Measurements from ENCODE around the gene TUBA8. TPM values are rescaled to one million over a fixed set of nuclear protein-coding genes. Genes with fewer than 3 reads are reported as not detected.
A peak's percentile ranks its signal among the peaks of the same experiment; 100 is the strongest.
"Not testable (repeated sequence)": the region's sequence is repeated elsewhere in the genome, so short reads cannot be mapped to it uniquely, and the experiment has no call there.

TUBA8 gene
- total RNA-seq (2014; rRNA removed; shearing (Covaris generic)), result 0.29 and 1.3 TPM in 2 replicates

DNA sequence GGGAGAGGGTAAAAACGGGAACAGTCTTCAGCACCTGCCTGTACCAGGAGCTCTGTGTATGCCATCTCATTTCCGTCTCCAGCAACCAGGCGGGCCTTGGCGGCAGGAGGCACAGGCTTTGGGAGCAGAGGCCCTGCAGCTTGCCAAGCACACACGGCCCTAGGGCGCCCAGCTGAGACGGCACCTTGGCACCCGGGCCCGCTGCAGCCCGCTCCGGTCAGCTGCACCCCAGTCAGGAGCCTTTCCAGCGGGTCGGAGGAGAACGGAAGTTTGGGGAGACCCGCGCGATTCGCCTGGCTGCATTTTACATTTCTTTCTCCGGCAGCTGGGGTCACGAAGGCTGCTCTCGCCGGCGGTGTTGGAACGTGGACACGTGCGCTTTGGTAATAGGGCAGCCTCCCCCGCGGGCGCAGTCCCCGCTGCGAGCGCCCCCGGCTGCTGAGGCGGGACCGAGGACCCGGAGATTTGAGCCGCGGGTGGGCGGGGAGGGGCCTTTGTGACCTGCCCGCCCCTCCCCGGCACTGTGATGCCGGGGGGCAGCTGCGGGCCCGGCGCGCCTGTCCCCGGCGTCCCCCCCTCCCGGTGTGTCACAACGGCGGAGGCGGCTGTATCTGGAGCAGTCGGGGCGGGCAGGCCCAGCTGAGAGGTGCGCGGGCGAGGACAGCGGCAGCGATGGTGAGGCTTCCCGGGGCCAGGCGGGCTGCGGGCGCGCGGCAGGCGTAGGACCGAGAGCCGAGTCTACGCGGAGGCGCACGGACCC lies at the start of gene TUBA8:
Gene TUBA8 (plus strand): TSS at position 616 of the 760 bp plus-strand sequence. CDS start 57 bp downstream, at position 673.
- no peak for DNase-seq (ENCODE audit: low spot score)

- DNase-seq (ENCODE audit: low spot score), result no peak
These were observed 48.2 kb upstream of the TUBA8 start for GRCh38 chr22:18062421-18062820.

- no peak for DNase-seq (ENCODE audit: low spot score)
These were observed 47.3 kb upstream of the TUBA8 start for GRCh38 chr22:18063306-18063705.

DNA sequence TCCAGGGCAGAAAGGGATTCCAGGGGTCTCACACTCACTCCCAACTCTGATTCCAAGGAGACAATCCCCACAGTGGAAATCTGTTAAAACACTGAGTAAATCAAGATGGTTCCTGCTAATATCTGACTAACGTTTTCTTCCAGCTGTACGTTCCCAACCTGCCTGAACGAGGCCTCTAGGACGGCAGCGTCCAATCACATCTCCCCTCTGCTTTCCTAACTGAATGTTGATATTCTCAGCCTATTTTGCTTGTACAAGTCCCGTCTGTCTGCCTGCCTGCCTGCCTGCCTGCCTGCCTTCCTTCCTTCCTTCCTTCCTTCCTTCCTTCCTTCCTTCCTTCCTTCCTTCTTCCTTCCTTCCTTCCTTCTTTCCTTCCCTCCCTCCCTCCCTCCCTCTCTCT lies 46.9 kb upstream of the TUBA8 start:
- not testable (repeated sequence) for DNase-seq (ENCODE audit: low spot score)

- no peak for DNase-seq (ENCODE audit: low spot score)
These were observed 46.0 kb upstream of the TUBA8 start for GRCh38 chr22:18064636-18065035.

GRCh38 chr22:18065256-18065655 lies 45.4 kb upstream of the TUBA8 start:
- no peak for DNase-seq (ENCODE audit: low spot score)

DNA sequence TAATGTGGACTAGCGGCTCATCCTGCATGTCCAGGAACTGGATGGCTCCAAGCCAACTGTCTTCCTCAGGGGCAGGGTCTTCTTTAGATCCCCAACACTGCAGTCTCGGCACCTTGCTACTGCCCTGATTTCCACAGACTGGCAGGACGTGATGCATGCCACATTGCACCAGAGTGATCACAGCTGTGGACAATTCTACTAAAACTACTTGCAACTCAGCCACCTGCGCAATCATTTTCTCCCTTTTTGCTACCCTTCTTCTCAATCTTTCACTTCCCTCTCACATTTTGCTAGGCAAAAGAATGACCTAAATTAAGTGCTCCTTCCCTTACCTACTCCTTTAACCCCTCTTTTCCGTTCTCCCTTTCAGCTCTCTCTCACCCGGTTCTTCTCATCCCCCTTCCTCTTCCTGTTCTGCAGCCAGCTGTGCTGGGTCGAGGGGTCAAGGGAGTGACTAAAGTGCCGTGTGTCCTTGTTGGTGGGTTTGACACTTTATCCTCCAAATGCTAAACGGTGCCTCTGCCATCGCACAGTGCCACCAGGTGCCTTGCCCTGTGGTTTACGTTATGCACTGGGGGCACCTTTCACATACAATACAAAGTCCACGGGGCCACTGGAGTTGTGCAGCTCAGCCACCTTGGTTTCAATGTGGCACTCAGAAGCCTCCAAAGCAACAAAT lies 44.3 kb upstream of the TUBA8 start:
- DNase-seq (ENCODE audit: low spot score), result no peak

GRCh38 chr22:18067121-18067520 lies 43.5 kb upstream of the TUBA8 start:
- DNase-seq (ENCODE audit: low spot score), result no peak

GRCh38 chr22:18067548-18068341 lies 42.9 kb upstream of the TUBA8 start:
- DNase-seq (ENCODE audit: low spot score), result no peak

GRCh38 chr22:18068381-18068988 lies 42.1 kb upstream of the TUBA8 start:
- no peak for DNase-seq (ENCODE audit: low spot score)

GRCh38 chr22:18069041-18069440 lies 41.6 kb upstream of the TUBA8 start:
- DNase-seq (ENCODE audit: low spot score), result no peak

GRCh38 chr22:18070041-18070440 lies 40.6 kb upstream of the TUBA8 start:
- DNase-seq (ENCODE audit: low spot score), result no peak

GRCh38 chr22:18070556-18071306 lies 39.9 kb upstream of the TUBA8 start:
- DNase-seq (ENCODE audit: low spot score), result no peak

GRCh38 chr22:18071307-18071967 lies 39.2 kb upstream of the TUBA8 start:
- not testable (repeated sequence) for DNase-seq (ENCODE audit: low spot score)

- no peak for DNase-seq (ENCODE audit: low spot score)
These were observed 38.7 kb upstream of the TUBA8 start for GRCh38 chr22:18071968-18072310.

DNA sequence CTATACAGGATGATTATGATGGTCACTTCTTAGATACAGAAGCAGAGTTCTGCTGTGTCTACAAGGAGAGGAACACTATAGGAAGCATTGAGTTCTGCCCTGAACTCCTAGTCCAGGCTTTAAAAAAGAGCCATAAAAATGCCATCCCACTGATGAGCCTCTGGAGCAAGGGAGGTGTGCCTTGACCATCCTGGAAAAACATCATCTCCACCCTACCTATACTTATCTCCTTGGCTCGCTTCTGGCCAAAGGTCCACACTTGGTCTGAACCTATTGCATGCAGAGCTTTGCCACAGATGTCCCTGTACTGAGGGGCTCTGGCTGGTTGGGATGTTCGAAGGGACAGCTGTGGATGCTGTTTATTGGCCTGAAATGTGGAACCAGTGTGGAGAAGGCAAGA lies 37.1 kb upstream of the TUBA8 start:
- DNase-seq (ENCODE audit: low spot score), result no peak

- not testable (repeated sequence) for DNase-seq (ENCODE audit: low spot score)
These were observed 36.7 kb upstream of the TUBA8 start for GRCh38 chr22:18073927-18074326.

- DNase-seq (ENCODE audit: low spot score), result no peak
These were observed 35.4 kb upstream of the TUBA8 start for GRCh38 chr22:18075101-18075719.

DNA sequence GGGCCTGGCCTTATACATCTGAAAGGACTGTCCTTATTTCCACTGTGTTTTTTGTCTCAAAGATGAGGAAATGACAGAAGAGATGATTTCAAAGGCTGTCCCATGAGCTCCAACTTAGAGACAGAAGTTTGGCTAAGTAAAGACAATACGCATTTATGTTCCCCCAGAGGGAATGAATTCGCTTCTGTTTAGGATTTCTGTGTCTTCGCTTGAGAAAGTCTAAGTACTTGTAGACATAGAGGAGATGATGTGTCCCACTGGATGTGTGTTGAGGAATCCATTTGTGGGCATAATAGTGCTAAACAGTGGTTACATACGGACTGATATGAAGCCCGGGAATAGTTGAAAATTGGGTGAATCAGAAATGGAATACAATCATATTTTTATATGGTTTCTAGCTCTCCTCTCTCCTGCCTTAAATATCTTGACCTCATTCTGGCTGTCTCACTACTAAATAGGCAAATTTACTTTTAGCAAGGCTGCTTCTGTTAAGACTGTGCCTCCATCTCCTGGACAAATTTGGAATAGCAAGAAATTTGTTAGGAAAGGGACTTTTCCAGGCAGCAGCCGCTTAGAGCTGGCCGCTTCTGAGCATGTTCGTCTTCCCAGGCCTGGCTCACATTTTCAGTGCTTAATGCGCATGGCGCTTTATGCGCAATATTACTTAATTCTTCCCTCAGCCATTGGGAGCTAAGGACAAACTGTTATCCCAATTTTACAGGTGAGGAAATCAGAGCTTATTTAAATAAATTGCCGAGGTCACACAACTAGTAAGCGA lies 34.7 kb upstream of the TUBA8 start:
- DNase-seq (ENCODE audit: low spot score), result peak; percentile 70

Data from A172 (cell line).